ENCODE data around the gene PLB1.

- TF ChIP-seq CTCF (IDR thresholded peaks at IDR 0.05) (no peak), POLR2A (IDR thresholded peaks at IDR 0.05) (no peak)
Observed at GRCh38 chr2:28615706-28616105, 119.8 kb downstream of the PLB1 start.

All from stomach (tissue), 4 donors.